Epithelial cell of esophagus (primary cell): ENCODE measurements around the gene ADARB2.

ENCODE experiments used
- DNase-seq: peaks from one replicate; pipeline ENCODE4 v3.0.0; 2010; ENCODE audit warnings: low read depth
- H3K4me3 ChIP-seq: 2 replicates; pipeline ENCODE4 v1.5.1; 2011; ENCODE audit warnings: mild to moderate bottlenecking, low read length, control low read depth
- CTCF ChIP-seq: IDR thresholded peaks from 2 replicates; pipeline ENCODE4 v1.5.1; 2011; ENCODE audit warnings: low read depth, mild to moderate bottlenecking, low read length, control low read depth, inconsistent platforms; ENCODE audit not compliant: insufficient read depth; ENCODE audit errors: missing control alignments

The ADARB2 gene

GRCh38 chr10:1361411-1362105 lies 375.8 kb downstream of the ADARB2 start:
- no peak overlapping the region for H3K4me3 ChIP-seq
- no peak for TF ChIP-seq CTCF
- no peak for DNase-seq

GRCh38 chr10:1360558-1361164 lies 376.7 kb downstream of the ADARB2 start:
- H3K4me3 ChIP-seq, result no peak overlapping the region
- no peak for TF ChIP-seq CTCF
- no peak for DNase-seq

GRCh38 chr10:1360011-1360557 lies 377.2 kb downstream of the ADARB2 start:
- no peak for TF ChIP-seq CTCF
- no peak for DNase-seq
- H3K4me3 ChIP-seq, result no peak overlapping the region

GRCh38 chr10:1359626-1359955 lies 377.7 kb downstream of the ADARB2 start:
- H3K4me3 ChIP-seq, result no peak overlapping the region
- no peak for DNase-seq
- TF ChIP-seq CTCF, result no peak

GRCh38 chr10:1358860-1359625 lies 378.3 kb downstream of the ADARB2 start:
- no peak for DNase-seq
- no peak for TF ChIP-seq CTCF
- H3K4me3 ChIP-seq, result no peak overlapping the region

GRCh38 chr10:1358147-1358546 lies 379.2 kb downstream of the ADARB2 start:
- TF ChIP-seq CTCF, result no peak
- no peak for DNase-seq

GRCh38 chr10:1356349-1356748 lies 381.0 kb downstream of the ADARB2 start:
- no peak for DNase-seq
- H3K4me3 ChIP-seq, result no peak overlapping the region
- no peak for TF ChIP-seq CTCF

More at GRCh38 chr10:1358147-1358546, 379.2 kb downstream of the ADARB2 start:
- no peak overlapping the region for H3K4me3 ChIP-seq
